ENCODE measurements around the gene SERPIND1.

SERPIND1 gene

GRCh38 chr22:20760084-20760483, 13.8 kb upstream of the SERPIND1 start:
- Histone ChIP-seq H3K4me2 (ENCODE audit: low read depth, low read length) (no peak overlapping the region), H3K9ac (ENCODE audit: low read length) (no peak overlapping the region), H3K9me3 (replicated peaks; ENCODE audit: insufficient read depth, low read length) (no peaks in the 10 kb centered on the region), H4K20me1 (ENCODE audit: insufficient read depth, low read length) (no peaks in the 10 kb centered on the region), H2AFZ (ENCODE audit: low read length) (no peak overlapping the region), H3K4me3 (ENCODE audit: low read length) (no peak overlapping the region), H3K4me1 (ENCODE audit: low read length) (no peaks in the 10 kb centered on the region), H3F3A (ENCODE audit: insufficient read depth, low read length) (no peaks in the 10 kb centered on the region), H3K9me2 (replicated peaks; ENCODE audit: insufficient read depth, low read length) (no peaks in the 10 kb centered on the region), H3K27me3 (replicated peaks; ENCODE audit: insufficient read depth, low read length) (no peaks in the 10 kb centered on the region), H3K36me3 (replicated peaks; ENCODE audit: insufficient read depth, low read length) (peaks cover 4% of the 10 kb centered on the region; the same call in 1 of the 2 replicates), H3K27ac (ENCODE audit: low read length) (no peak overlapping the region), H3K79me2 (ENCODE audit: low read length) (no peaks in the 10 kb centered on the region)
- no peak for DNase-seq
- TF ChIP-seq, protein P1, sequence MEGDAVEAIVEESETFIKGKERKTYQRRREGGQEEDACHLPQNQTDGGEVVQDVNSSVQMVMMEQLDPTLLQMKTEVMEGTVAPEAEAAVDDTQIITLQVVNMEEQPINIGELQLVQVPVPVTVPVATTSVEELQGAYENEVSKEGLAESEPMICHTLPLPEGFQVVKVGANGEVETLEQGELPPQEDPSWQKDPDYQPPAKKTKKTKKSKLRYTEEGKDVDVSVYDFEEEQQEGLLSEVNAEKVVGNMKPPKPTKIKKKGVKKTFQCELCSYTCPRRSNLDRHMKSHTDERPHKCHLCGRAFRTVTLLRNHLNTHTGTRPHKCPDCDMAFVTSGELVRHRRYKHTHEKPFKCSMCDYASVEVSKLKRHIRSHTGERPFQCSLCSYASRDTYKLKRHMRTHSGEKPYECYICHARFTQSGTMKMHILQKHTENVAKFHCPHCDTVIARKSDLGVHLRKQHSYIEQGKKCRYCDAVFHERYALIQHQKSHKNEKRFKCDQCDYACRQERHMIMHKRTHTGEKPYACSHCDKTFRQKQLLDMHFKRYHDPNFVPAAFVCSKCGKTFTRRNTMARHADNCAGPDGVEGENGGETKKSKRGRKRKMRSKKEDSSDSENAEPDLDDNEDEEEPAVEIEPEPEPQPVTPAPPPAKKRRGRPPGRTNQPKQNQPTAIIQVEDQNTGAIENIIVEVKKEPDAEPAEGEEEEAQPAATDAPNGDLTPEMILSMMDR (IDR thresholded peaks at IDR 0.05; ENCODE audit: low read length) = no peak
- TF ChIP-seq EZH2phosphoT487 (IDR thresholded peaks at IDR 0.05; ENCODE audit: low read length) = no peak

- DNase-seq = no peak
- no peak overlapping the region for H3K9ac ChIP-seq (ENCODE audit: low read length)
- peaks cover 4% of the 10 kb centered on the region; the same call in 1 of the 2 replicates for H3K36me3 ChIP-seq (replicated peaks; ENCODE audit: insufficient read depth, low read length)
- TF ChIP-seq, protein P1 (IDR thresholded peaks at IDR 0.05; ENCODE audit: low read length) = no peak
- TF ChIP-seq EZH2phosphoT487 (IDR thresholded peaks at IDR 0.05; ENCODE audit: low read length) (no peak), EZH2 (optimal IDR thresholded peaks at IDR 0.05; ENCODE audit: low read depth, low read length) (no peak)
- no peaks in the 10 kb centered on the region for H4K20me1 ChIP-seq (ENCODE audit: insufficient read depth, low read length)
- no peaks in the 10 kb centered on the region for H3K27me3 ChIP-seq (replicated peaks; ENCODE audit: insufficient read depth, low read length)
- no peak overlapping the region for H3K4me3 ChIP-seq (ENCODE audit: low read length)
- H3K9me3 ChIP-seq (replicated peaks; ENCODE audit: insufficient read depth, low read length) = no peaks in the 10 kb centered on the region
- no peak overlapping the region for H2AFZ ChIP-seq (ENCODE audit: low read length)
- no peaks in the 10 kb centered on the region for H3K4me1 ChIP-seq (ENCODE audit: low read length)
- no peak overlapping the region for H3K4me2 ChIP-seq (ENCODE audit: low read depth, low read length)
- H3K79me2 ChIP-seq (ENCODE audit: low read length) = no peaks in the 10 kb centered on the region
- H3F3A ChIP-seq (ENCODE audit: insufficient read depth, low read length) = no peaks in the 10 kb centered on the region
- H3K27ac ChIP-seq (ENCODE audit: low read length) = no peak overlapping the region
- H3K9me2 ChIP-seq (replicated peaks; ENCODE audit: insufficient read depth, low read length) = no peaks in the 10 kb centered on the region
Measured at GRCh38 chr22:20761536-20761935, 12.4 kb upstream of the SERPIND1 start.

DNA sequence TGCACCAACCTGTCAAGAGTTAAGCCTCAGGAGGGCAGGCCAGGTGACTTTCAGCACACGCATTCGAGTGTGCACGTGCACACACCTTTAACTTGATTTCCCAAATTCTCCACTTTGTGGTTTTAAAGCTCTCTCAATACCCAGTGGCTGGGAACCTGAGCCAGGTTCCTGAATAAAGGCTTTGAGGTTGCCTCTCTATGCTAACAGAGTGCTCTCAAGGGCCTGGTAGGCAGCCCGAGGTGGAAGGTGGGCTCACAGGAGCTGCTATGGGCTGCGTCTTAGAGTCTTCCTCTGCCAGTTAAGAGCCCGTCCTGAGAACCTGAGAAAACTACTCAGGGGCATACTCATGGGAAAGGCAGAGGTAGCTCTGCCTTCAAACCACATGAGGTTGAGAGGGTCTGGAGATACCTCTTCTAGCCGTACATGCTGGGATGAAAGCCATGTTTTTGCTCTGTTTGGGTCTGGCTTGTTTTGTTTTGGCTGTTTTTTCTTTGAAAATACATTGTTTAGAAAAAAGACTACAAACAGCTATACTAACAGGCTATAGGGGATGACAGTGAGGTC, 11.6 kb upstream of the SERPIND1 start:
- H3K79me2 ChIP-seq (ENCODE audit: low read length) = no peaks in the 10 kb centered on the region
- no peak overlapping the region for H3K27ac ChIP-seq (ENCODE audit: low read length)
- H3K9me3 ChIP-seq (replicated peaks; ENCODE audit: insufficient read depth, low read length) = no peaks in the 10 kb centered on the region
- no peak for DNase-seq
- TF ChIP-seq, protein P1 (IDR thresholded peaks at IDR 0.05; ENCODE audit: low read length) = no peak
- TF ChIP-seq EZH2 (optimal IDR thresholded peaks at IDR 0.05; ENCODE audit: low read depth, low read length) (no peak), EZH2phosphoT487 (IDR thresholded peaks at IDR 0.05; ENCODE audit: low read length) (no peak)
- H3K4me1 ChIP-seq (ENCODE audit: low read length) = no peaks in the 10 kb centered on the region
- no peak overlapping the region for H3K9ac ChIP-seq (ENCODE audit: low read length)
- H3F3A ChIP-seq (ENCODE audit: insufficient read depth, low read length) = no peaks in the 10 kb centered on the region
- peaks cover 4% of the 10 kb centered on the region; the same call in 1 of the 2 replicates for H3K36me3 ChIP-seq (replicated peaks; ENCODE audit: insufficient read depth, low read length)
- H3K4me3 ChIP-seq (ENCODE audit: low read length) = no peak overlapping the region
- H3K27me3 ChIP-seq (replicated peaks; ENCODE audit: insufficient read depth, low read length) = no peaks in the 10 kb centered on the region
- H3K9me2 ChIP-seq (replicated peaks; ENCODE audit: insufficient read depth, low read length) = no peaks in the 10 kb centered on the region
- H2AFZ ChIP-seq (ENCODE audit: low read length) = no peak overlapping the region
- H4K20me1 ChIP-seq (ENCODE audit: insufficient read depth, low read length) = no peaks in the 10 kb centered on the region
- no peak overlapping the region for H3K4me2 ChIP-seq (ENCODE audit: low read depth, low read length)
